Erythroblast (primary cell): ENCODE data around the gene GNAQ.

Experiments
- GATA1 ChIP-seq: IDR thresholded peaks from 2 replicates; pipeline ENCODE4 v1.6.1; 2011; ENCODE audit warnings: low read depth, mild to moderate bottlenecking, control low read depth, low read length, moderate library complexity
- POLR2A ChIP-seq: IDR thresholded peaks from 2 replicates; pipeline ENCODE4 v1.6.1; 2011; ENCODE audit warnings: mild to moderate bottlenecking, low read length

GRCh38 chr9:77954666-77955015, 77.0 kb downstream of the GNAQ start:
- no peak for TF ChIP-seq POLR2A
- TF ChIP-seq GATA1, result no peak
